Glomerular endothelial cell (primary cell): ENCODE data around the gene MYO1E. TPM values are rescaled to one million over a fixed set of nuclear protein-coding genes. Genes with fewer than 3 reads are reported as not detected.
"Not testable (repeated sequence)": the region's sequence is repeated elsewhere in the genome, so short reads cannot be mapped to it uniquely, and the experiment has no call there.

Source experiments
- DNase-seq: peaks from one replicate; pipeline ENCODE4 v3.0.0-alpha.2; 2011; ENCODE audit warnings: low read depth, low spot score; ENCODE audit errors: extremely low read depth
- total RNA-seq: library from RNA; depleted of rRNA; stranded (reverse); fragments of >200 nt; gene quantifications from 2 replicates; pipeline ENCODE4 v1.2.3, GENCODE V29; 2015

Gene MYO1E
- total RNA-seq = 108 and 137 TPM in 2 replicates

GRCh38 chr15:59372352-59373211 is at the start of gene MYO1E:
Gene MYO1E (minus strand): TSS chr15:59372871. CDS start chr15:59372500, 371 bp downstream.
- peak; percentile 94 for DNase-seq

GRCh38 chr15:59420986-59421618 is 48.4 kb upstream of the MYO1E start:
- DNase-seq = peak; percentile 12

GRCh38 chr15:59420108-59420507 is 47.4 kb upstream of the MYO1E start:
- DNase-seq = no peak

GRCh38 chr15:59419170-59419569 is 46.5 kb upstream of the MYO1E start:
- no peak for DNase-seq

- no peak for DNase-seq
Observed at GRCh38 chr15:59416816-59417215, 44.1 kb upstream of the MYO1E start.

- no peak for DNase-seq
Observed at GRCh38 chr15:59413577-59413976, 40.9 kb upstream of the MYO1E start.

- no peak for DNase-seq
Observed at GRCh38 chr15:59410391-59410896, 37.8 kb upstream of the MYO1E start.

- DNase-seq = no peak
Observed at GRCh38 chr15:59407946-59408345, 35.3 kb upstream of the MYO1E start.

GRCh38 chr15:59406446-59406845 is 33.8 kb upstream of the MYO1E start:
- DNase-seq = no peak

- DNase-seq = no peak
Observed at GRCh38 chr15:59405079-59405478, 32.4 kb upstream of the MYO1E start.

- no peak for DNase-seq
Observed at GRCh38 chr15:59401824-59402569, 29.3 kb upstream of the MYO1E start.

- DNase-seq = not testable (repeated sequence)
Observed at GRCh38 chr15:59401051-59401823, 28.6 kb upstream of the MYO1E start.

GRCh38 chr15:59400103-59400813 is 27.6 kb upstream of the MYO1E start:
- no peak for DNase-seq

GRCh38 chr15:59399465-59400102 is 26.9 kb upstream of the MYO1E start:
- no peak for DNase-seq

- no peak for DNase-seq
Observed at GRCh38 chr15:59398220-59398619, 25.5 kb upstream of the MYO1E start.

- no peak for DNase-seq
Observed at GRCh38 chr15:59396679-59397078, 24.0 kb upstream of the MYO1E start.

- DNase-seq = no peak
Observed at GRCh38 chr15:59396211-59396610, 23.5 kb upstream of the MYO1E start.

GRCh38 chr15:59394166-59394661 is 21.5 kb upstream of the MYO1E start:
- DNase-seq = no peak

- DNase-seq = no peak
Observed at GRCh38 chr15:59392299-59392698, 19.6 kb upstream of the MYO1E start.
